Activated CD4-positive, alpha-beta T cell treated with anti-CD3 and anti-CD28 coated beads, Interleukin-2, amount 10 ng/mL, durations not matched to agents 7 days and 5 days (primary cell): ENCODE results near the gene MRPS31. TPM values are rescaled to one million over a fixed set of nuclear protein-coding genes. Genes with fewer than 3 reads are reported as not detected.
A peak's percentile ranks its signal among the peaks of the same experiment; 100 is the strongest.

ENCODE experiments used
- CTCF ChIA-PET: fragments of 350-600 bp; sonication (Branson Sonifier 250); formaldehyde crosslinking; loops from one replicate; lab custom pipeline; 2021; ENCODE audit warnings: antibody characterized with exemption; lab: Charles Lee
- POLR2A ChIA-PET: fragments of 350-600 bp; sonication (Branson Sonifier 250); formaldehyde crosslinking; loops from one replicate; lab custom pipeline; 2021; ENCODE audit warnings: antibody characterized with exemption; lab: Charles Lee
- DNase-seq: peaks from one replicate; pipeline ENCODE4 v3.0.0-alpha.2; 2020
- H3K27ac Mint-ChIP-seq: one replicate; pipeline ENCODE4 v1.8.0; 2021; ENCODE audit warnings: mild to moderate bottlenecking, moderate library complexity, mixed read lengths
- H3K27me3 Mint-ChIP-seq: one replicate; pipeline ENCODE4 v1.8.0; 2021; ENCODE audit warnings: mixed read lengths
- H3K36me3 Mint-ChIP-seq: one replicate; pipeline ENCODE4 v1.8.0; 2021; ENCODE audit warnings: low read depth, mixed read lengths
- H3K4me1 Mint-ChIP-seq: one replicate; pipeline ENCODE4 v1.8.0; 2021; ENCODE audit warnings: mixed read lengths
- H3K4me3 Mint-ChIP-seq: one replicate; pipeline ENCODE4 v1.8.0; 2021; ENCODE audit warnings: mild to moderate bottlenecking, moderate library complexity, mixed read lengths
- H3K9me3 Mint-ChIP-seq: one replicate; pipeline ENCODE4 v1.8.0; 2021; ENCODE audit warnings: mixed read lengths
- total RNA-seq, 2 experiments: library from RNA; stranded (reverse); gene quantifications; one replicate each; pipeline ENCODE4 v1.2.3, GENCODE V29; 2021

Gene MRPS31
- 10 to 100 TPM; 32.3 to 36.2 TPM for total RNA-seq

- ChIA-PET POLR2A (no interaction called here), CTCF (interaction anchor here (0.7 kb wide), 1 partner anchor 12 kb away, joined by 3 read pairs; no protein-coding TSS in a partner anchor)
- peaks cover 37% of the 10 kb centered on the region for H3K4me1 Mint-ChIP-seq
- no peaks in the 10 kb centered on the region for H3K27me3 Mint-ChIP-seq
- H3K36me3 Mint-ChIP-seq = peaks cover 4% of the 10 kb centered on the region
- H3K4me3 Mint-ChIP-seq = peak within 1 kb of the TSS; percentile 98
- peak; percentile 95 for DNase-seq
- H3K9me3 Mint-ChIP-seq = no peaks in the 10 kb centered on the region
- peak within 1 kb of the TSS; percentile 96 for H3K27ac Mint-ChIP-seq
Observed at GRCh38 chr13:40770934-40771618, at the start of gene MRPS31. MRPS31 (minus strand) TSS chr13:40771190; CDS start chr13:40771136, 54 bp downstream.

- H3K4me3 Mint-ChIP-seq = no peak overlapping the region
Observed at GRCh38 chr13:40819797-40820315, 48.9 kb upstream of the MRPS31 start.

GRCh38 chr13:40818926-40819325, 47.9 kb upstream of the MRPS31 start:
- H3K27ac Mint-ChIP-seq = no peak overlapping the region
- no peaks in the 10 kb centered on the region for H3K27me3 Mint-ChIP-seq
- ChIA-PET POLR2A (no interaction called here), CTCF (no interaction called here)
- peaks cover 5% of the 10 kb centered on the region for H3K9me3 Mint-ChIP-seq
- peaks cover 4% of the 10 kb centered on the region for H3K36me3 Mint-ChIP-seq
- H3K4me1 Mint-ChIP-seq = peaks cover 5% of the 10 kb centered on the region
- H3K4me3 Mint-ChIP-seq = no peak overlapping the region
- no peak for DNase-seq

More at GRCh38 chr13:40819797-40820315, 48.9 kb upstream of the MRPS31 start:
- peaks cover 5% of the 10 kb centered on the region for H3K9me3 Mint-ChIP-seq
- no peak overlapping the region for H3K27ac Mint-ChIP-seq
- no peaks in the 10 kb centered on the region for H3K27me3 Mint-ChIP-seq
- H3K4me1 Mint-ChIP-seq = peaks cover 4% of the 10 kb centered on the region
- no peak for DNase-seq
- ChIA-PET POLR2A (no interaction called here), CTCF (interaction anchor here (0.5 kb wide), 1 partner anchor 457 kb away, joined by 4 read pairs; no protein-coding TSS in a partner anchor)
- H3K36me3 Mint-ChIP-seq = peaks cover 4% of the 10 kb centered on the region

GRCh38 chr13:40814803-40815202, 43.8 kb upstream of the MRPS31 start:
- Mint-ChIP-seq H3K27me3 (no peaks in the 10 kb centered on the region), H3K4me1 (peaks cover 3% of the 10 kb centered on the region), H3K27ac (no peak overlapping the region), H3K4me3 (no peak overlapping the region), H3K9me3 (peaks cover 5% of the 10 kb centered on the region), H3K36me3 (peaks cover 10% of the 10 kb centered on the region)
- ChIA-PET CTCF (interaction anchor here (1.0 kb wide), 1 partner anchor 9 kb away, joined by 3 read pairs; no protein-coding TSS in a partner anchor), POLR2A (no interaction called here)
- DNase-seq = no peak

GRCh38 chr13:40813667-40814454, 42.9 kb upstream of the MRPS31 start:
- Mint-ChIP-seq H3K4me1 (peaks cover 1% of the 10 kb centered on the region), H3K4me3 (no peak overlapping the region), H3K27me3 (no peaks in the 10 kb centered on the region), H3K9me3 (peaks cover 5% of the 10 kb centered on the region), H3K27ac (peak overlapping the region; percentile 57), H3K36me3 (peaks cover 12% of the 10 kb centered on the region)
- ChIA-PET CTCF (interaction anchor here (0.7 to 1.3 kb wide), 5 partner anchors 8 to 760 kb away, joined by 3 read pairs; no protein-coding TSS in a partner anchor), POLR2A (no interaction called here)
- DNase-seq = no peak

- Mint-ChIP-seq H3K27me3 (no peaks in the 10 kb centered on the region), H3K36me3 (peaks cover 17% of the 10 kb centered on the region), H3K27ac (no peak overlapping the region), H3K4me3 (no peak overlapping the region), H3K4me1 (peaks cover 1% of the 10 kb centered on the region), H3K9me3 (peaks cover 5% of the 10 kb centered on the region)
- no peak for DNase-seq
- CTCF ChIA-PET = interaction anchor here (1.1 to 1.3 kb wide), 2 partner anchors 13 to 759 kb away, joined by 3 read pairs; no protein-coding TSS in a partner anchor
- POLR2A ChIA-PET = no interaction called here
Observed at GRCh38 chr13:40812724-40813445, 41.9 kb upstream of the MRPS31 start.

GRCh38 chr13:40812102-40812501, 41.1 kb upstream of the MRPS31 start:
- Mint-ChIP-seq H3K9me3 (peaks cover 5% of the 10 kb centered on the region), H3K36me3 (peaks cover 22% of the 10 kb centered on the region), H3K4me3 (no peak overlapping the region), H3K27me3 (no peaks in the 10 kb centered on the region), H3K4me1 (peaks cover 1% of the 10 kb centered on the region), H3K27ac (no peak overlapping the region)
- POLR2A ChIA-PET = no interaction called here
- CTCF ChIA-PET = interaction anchor here (1.2 kb wide), 1 partner anchor 23 kb away, joined by 3 read pairs; the partner anchor contains the start of gene SLC25A15
- DNase-seq = no peak

- H3K36me3 Mint-ChIP-seq = peaks cover 28% of the 10 kb centered on the region
- H3K4me1 Mint-ChIP-seq = peaks cover 1% of the 10 kb centered on the region
- H3K4me3 Mint-ChIP-seq = no peak overlapping the region
- DNase-seq = no peak
- no peaks in the 10 kb centered on the region for H3K27me3 Mint-ChIP-seq
- no peak overlapping the region for H3K27ac Mint-ChIP-seq
- CTCF ChIA-PET = interaction anchor here (0.6 kb wide), 1 partner anchor 15 kb away, joined by 5 read pairs; no protein-coding TSS in a partner anchor
- POLR2A ChIA-PET = no interaction called here
- no peaks in the 10 kb centered on the region for H3K9me3 Mint-ChIP-seq
Observed at GRCh38 chr13:40809471-40809870, 38.5 kb upstream of the MRPS31 start.

GRCh38 chr13:40806241-40806640, 35.3 kb upstream of the MRPS31 start:
- DNase-seq = no peak
- POLR2A ChIA-PET = no interaction called here
- Mint-ChIP-seq H3K9me3 (no peaks in the 10 kb centered on the region), H3K36me3 (peaks cover 39% of the 10 kb centered on the region), H3K4me1 (no peaks in the 10 kb centered on the region), H3K27ac (no peak overlapping the region), H3K4me3 (no peak overlapping the region), H3K27me3 (no peaks in the 10 kb centered on the region)
- CTCF ChIA-PET = interaction anchor here (1.3 to 1.5 kb wide), 2 partner anchors 8 to 19 kb away, joined by 3 read pairs; no protein-coding TSS in a partner anchor

- ChIA-PET CTCF (interaction anchor here (2.2 kb wide), 1 partner anchor 14 kb away, joined by 6 read pairs; the partner anchor contains the start of gene SLC25A15), POLR2A (no interaction called here)
- Mint-ChIP-seq H3K36me3 (peaks cover 49% of the 10 kb centered on the region), H3K4me1 (peaks cover 13% of the 10 kb centered on the region), H3K4me3 (no peak overlapping the region), H3K27ac (no peak overlapping the region), H3K9me3 (no peaks in the 10 kb centered on the region), H3K27me3 (no peaks in the 10 kb centered on the region)
- DNase-seq = no peak
Observed at GRCh38 chr13:40803316-40803715, 32.3 kb upstream of the MRPS31 start.

GRCh38 chr13:40801255-40802217, 30.5 kb upstream of the MRPS31 start:
- Mint-ChIP-seq H3K4me1 (peaks cover 16% of the 10 kb centered on the region), H3K27me3 (no peaks in the 10 kb centered on the region), H3K9me3 (no peaks in the 10 kb centered on the region), H3K27ac (no peak overlapping the region), H3K36me3 (peaks cover 38% of the 10 kb centered on the region), H3K4me3 (no peak overlapping the region)
- DNase-seq = no peak
- ChIA-PET CTCF (interaction anchor here (0.6 to 2.2 kb wide), 2 partner anchors 12 to 473 kb away, joined by 3 to 6 read pairs; partner anchors contain the start of gene SLC25A15), POLR2A (no interaction called here)
